H1 (cell line): Measurements from ENCODE around the gene PPP1R1C. TPM values are rescaled to one million over a fixed set of nuclear protein-coding genes. Genes with fewer than 3 reads are reported as not detected.

Experiments used
- CTCF ChIA-PET: fragments of 300-600 bp; sonication (Branson Sonifier 250); formaldehyde crosslinking; loops from one replicate; lab custom pipeline; 2021; ENCODE audit not compliant: partially characterized antibody; lab: Charles Lee
- POLR2A ChIA-PET: fragments of 300-600 bp; sonication (Branson Sonifier 250); formaldehyde crosslinking; loops from one replicate; lab custom pipeline; 2021; ENCODE audit warnings: inconsistent platforms; ENCODE audit not compliant: partially characterized antibody; lab: Charles Lee
- DNase-seq, 2 experiments: peaks; one replicate each; pipeline versions ENCODE4 v3.0.0 to v3.0.0-alpha.2; 2010 to 2022; ENCODE audit warnings: low spot score in 2 of 2, low read depth in 1 of 2, mixed read lengths in 1 of 2
- FAIRE-seq: peaks from 2 replicates; lab custom pipeline; 2011; peaks lifted over from hg19 to GRCh38; lab: Jason Lieb, UNC
- H2AFZ ChIP-seq: 2 replicates; pipeline ENCODE4 v1.8.1; 2012; ENCODE audit warnings: low read length, inconsistent platforms
- H2AK5ac ChIP-seq: 2 replicates; pipeline ENCODE4 v1.6.1; 2013; ENCODE audit warnings: low read depth, low read length
- H2BK120ac ChIP-seq: replicated peaks from 2 replicates; pipeline ENCODE3; 2013; ENCODE audit warnings: low read depth, low read length, inconsistent platforms
- H2BK12ac ChIP-seq: 2 replicates; pipeline ENCODE4 v1.6.1; 2013; ENCODE audit warnings: low read depth, low read length
- H2BK15ac ChIP-seq: 2 replicates; pipeline ENCODE4 v1.6.1; 2013; ENCODE audit warnings: low read length
- H2BK20ac ChIP-seq: 2 replicates; pipeline ENCODE4 v1.6.1; 2013; ENCODE audit warnings: low read length
- H2BK5ac ChIP-seq: 2 replicates; pipeline ENCODE4 v1.6.1; 2013; ENCODE audit warnings: low read depth, low read length
- H3K14ac ChIP-seq: 2 replicates; pipeline ENCODE4 v1.6.1; 2013; ENCODE audit warnings: inconsistent platforms; ENCODE audit not compliant: insufficient read length
- H3K18ac ChIP-seq: 2 replicates; pipeline ENCODE4 v1.6.1; 2013; ENCODE audit warnings: low read length; ENCODE audit errors: extremely low read depth
- H3K23ac ChIP-seq: 2 replicates; pipeline ENCODE4 v1.6.1; 2013; ENCODE audit warnings: inconsistent platforms; ENCODE audit not compliant: insufficient read length
- H3K23me2 ChIP-seq: 2 replicates; pipeline ENCODE4 v1.6.1; 2013; ENCODE audit warnings: low read depth, low read length
- H3K27ac ChIP-seq: 2 replicates; pipeline ENCODE4 v1.6.1; 2011; ENCODE audit warnings: low read depth, low read length, inconsistent platforms
- H3K27me3 ChIP-seq, 4 experiments: replicated peaks in 1 of 4; 1 replicate in 1 of 4; 2 replicates in 3 of 4; pipeline versions ENCODE4 v1.6.1 to v1.8.1; 2011 to 2013; ENCODE audit warnings: low read length in 3 of 4, mild to moderate bottlenecking in 3 of 4, inconsistent platforms in 2 of 4, mixed read lengths in 2 of 4, moderate library complexity in 1 of 4; ENCODE audit not compliant: control insufficient read depth in 3 of 4, insufficient read depth in 3 of 4; ENCODE audit errors: extremely low read depth in 1 of 4
- H3K36me3 ChIP-seq, 4 experiments: 2 replicates each; pipeline versions ENCODE4 v1.6.1 to v1.8.1; 2011 to 2013; ENCODE audit warnings: mild to moderate bottlenecking in 4 of 4, low read length in 3 of 4, moderate library complexity in 2 of 4, control low read depth in 1 of 4, inconsistent platforms in 1 of 4; ENCODE audit not compliant: insufficient read depth in 4 of 4, control insufficient read depth in 2 of 4
- H3K4ac ChIP-seq: replicated peaks from 2 replicates; pipeline ENCODE3; 2013; ENCODE audit warnings: low read length, low read depth, mixed read lengths, inconsistent platforms; ENCODE audit not compliant: insufficient read length
- H3K4me1 ChIP-seq, 4 experiments: replicated peaks in 1 of 4; 1 replicate in 1 of 4; 2 replicates in 3 of 4; pipeline versions ENCODE4 v1.6.1 to v1.8.1; 2011 to 2013; ENCODE audit warnings: low read length in 3 of 4, inconsistent platforms in 2 of 4, mixed read lengths in 1 of 4; ENCODE audit not compliant: insufficient read depth in 4 of 4, control insufficient read depth in 3 of 4
- H3K4me2 ChIP-seq, 2 experiments: 2 replicates each; pipeline versions ENCODE4 v1.6.1 to v1.8.1; 2011 to 2013; ENCODE audit warnings: low read depth in 2 of 2, low read length in 2 of 2, control low read depth in 1 of 2, inconsistent platforms in 1 of 2, mild to moderate bottlenecking in 1 of 2; ENCODE audit not compliant: insufficient read depth in 1 of 2
- H3K4me3 ChIP-seq, 4 experiments: fragments of 200-600, 300-600 bp in 1 of 4; sonication (generic), shearing (Covaris generic), sonication (Bioruptor Twin) in 1 of 4; 2 replicates each; pipeline versions ENCODE4 v1.5.1 to v1.8.1; 2011 to 2016; ENCODE audit warnings: low read length in 4 of 4, low read depth in 3 of 4, control low read depth in 2 of 4, inconsistent platforms in 2 of 4, mild to moderate bottlenecking in 2 of 4, mixed read lengths in 1 of 4, moderate library complexity in 1 of 4; ENCODE audit not compliant: insufficient read depth in 2 of 4; ENCODE audit errors: extremely low read depth in 1 of 4
- H3K56ac ChIP-seq: replicated peaks from 2 replicates; pipeline ENCODE3; 2013; ENCODE audit warnings: low read depth, mild to moderate bottlenecking, mixed read lengths, low read length, inconsistent platforms; ENCODE audit not compliant: insufficient read length
- H3K79me1 ChIP-seq: 2 replicates; pipeline ENCODE4 v1.6.1; 2013; ENCODE audit warnings: low read depth, low read length, control low read depth
- H3K79me2 ChIP-seq, 2 experiments: 2 replicates each; pipeline versions ENCODE4 v1.6.1 to v1.8.1; 2012 to 2013; ENCODE audit warnings: low read length in 2 of 2, mild to moderate bottlenecking in 2 of 2, inconsistent platforms in 1 of 2; ENCODE audit not compliant: insufficient read depth in 2 of 2, control insufficient read depth in 1 of 2
- H3K9ac ChIP-seq, 4 experiments: replicated peaks in 1 of 4; 1 replicate in 1 of 4; 2 replicates in 3 of 4; pipeline versions ENCODE4 v1.6.1 to v1.8.1; 2011 to 2013; ENCODE audit warnings: low read depth in 3 of 4, low read length in 3 of 4, control low read depth in 2 of 4, mild to moderate bottlenecking in 2 of 4, moderate library complexity in 2 of 4, inconsistent platforms in 1 of 4; ENCODE audit errors: extremely low read depth in 1 of 4
- H3K9me3 ChIP-seq, 2 experiments: 2 replicates each; pipeline versions ENCODE4 v1.6.1 to v1.8.1; 2012 to 2013; ENCODE audit warnings: mild to moderate bottlenecking in 2 of 2, moderate library complexity in 2 of 2, control low read depth in 1 of 2, inconsistent platforms in 1 of 2, low read depth in 1 of 2, low read length in 1 of 2, mixed read lengths in 1 of 2; ENCODE audit not compliant: insufficient read depth in 2 of 2
- H4K20me1 ChIP-seq, 2 experiments: replicated peaks in 1 of 2; 2 replicates each; pipeline versions ENCODE3 to v1.8.1; 2011 to 2013; ENCODE audit warnings: inconsistent platforms in 2 of 2, low read length in 2 of 2, mild to moderate bottlenecking in 1 of 2; ENCODE audit not compliant: insufficient read depth in 2 of 2, control insufficient read depth in 1 of 2
- H4K5ac ChIP-seq: 2 replicates; pipeline ENCODE4 v1.6.1; 2013; ENCODE audit warnings: low read length, low read depth, mixed read lengths, inconsistent platforms; ENCODE audit not compliant: insufficient read length
- H4K8ac ChIP-seq: 2 replicates; pipeline ENCODE4 v1.8.0; 2013; ENCODE audit warnings: mild to moderate bottlenecking, moderate library complexity, low read length, inconsistent platforms; ENCODE audit not compliant: insufficient read depth; ENCODE audit errors: extremely low read depth
- H4K91ac ChIP-seq: replicated peaks from 2 replicates; pipeline ENCODE3; 2013; ENCODE audit warnings: low read length, mixed read lengths, inconsistent platforms; ENCODE audit not compliant: insufficient read length
- CEBPB ChIP-seq: IDR thresholded peaks from 2 replicates; pipeline ENCODE4 v1.6.1; 2012; ENCODE audit warnings: low read depth, low read length
- CHD2 ChIP-seq: IDR thresholded peaks from 2 replicates; pipeline ENCODE4 v1.6.1; 2012; ENCODE audit warnings: low read length, improper control_type of control experiment
- CTCF ChIP-seq, 3 experiments: IDR thresholded peaks; 1 replicate in 2 of 3; 2 replicates in 1 of 3; pipeline versions ENCODE4 v1.5.1 to v1.6.1; 2011; ENCODE audit warnings: low read length in 3 of 3, mild to moderate bottlenecking in 3 of 3, inconsistent platforms in 2 of 3, low read depth in 1 of 3, moderate library complexity in 1 of 3; ENCODE audit not compliant: insufficient read depth in 1 of 3; ENCODE audit errors: control extremely low read depth in 1 of 3
- RBBP5 ChIP-seq: IDR thresholded peaks from 2 replicates; pipeline ENCODE4 v1.7.1; 2012; ENCODE audit warnings: low read depth, mild to moderate bottlenecking, inconsistent platforms, low read length, moderate library complexity, borderline replicate concordance
- RFX5 ChIP-seq: IDR thresholded peaks from 2 replicates; pipeline ENCODE4 v1.6.1; 2011; ENCODE audit warnings: low read depth, low read length, improper control_type of control experiment, borderline replicate concordance
- SIRT6 ChIP-seq: IDR thresholded peaks from one replicate; pipeline ENCODE4 v1.7.1; 2012; ENCODE audit warnings: low read length, inconsistent platforms
- SP1 ChIP-seq: IDR thresholded peaks from 2 replicates; pipeline ENCODE4 v1.6.1; 2011; ENCODE audit warnings: low read depth, low read length
- whole genome bisulfite sequencing, 2 experiments: shearing (Covaris generic) in 1 of 2; methylation state at CpG; one replicate each; pipeline versions ENCODE4 v1.1.6 to v1.1.7; 2013 to 2015; ENCODE audit warnings: low lambda C conversion rate in 2 of 2, mixed read lengths in 2 of 2, inconsistent platforms in 1 of 2, low coverage in 1 of 2, missing lambda C conversion rate in 1 of 2; ENCODE audit not compliant: insufficient replicate concordance in 2 of 2, insufficient coverage in 1 of 2, insufficient read length in 1 of 2; ENCODE audit errors: extremely low coverage in 1 of 2, missing lambda C conversion rate in 1 of 2; 5-methylcytosine and 5-hydroxymethylcytosine counted together
- polyA plus RNA-seq, 7 experiments: library from polyadenylated mRNA; depleted of rRNA in 3 of 7; stranded (reverse) in 5 of 7; unstranded in 2 of 7; fragments of >200 nt in 5 of 7; fragments of 200-250 nt in 2 of 7; gene quantifications; 1 replicate in 5 of 7; 2 replicates in 1 of 7; 4 replicates in 1 of 7; pipeline versions ENCODE4 v1.2.1 to v1.2.3, GENCODE V29; 2011 to 2013; ENCODE audit warnings: missing spikeins in 2 of 7, mixed read lengths in 2 of 7
- total RNA-seq: library from RNA; stranded (reverse); fragmentation: NEBNext Ultra II Directional; extraction: Animal tissue kit (Norgen Biotek cat#: 25700); gene quantifications from 2 replicates; pipeline ENCODE4 v1.2.1, GENCODE V29; 2021
- TF ChIP-seq, protein P1 (sequence below): IDR thresholded peaks from 2 replicates; pipeline ENCODE4 v1.6.1; 2011; ENCODE audit warnings: low read length, improper control_type of control experiment
- TF ChIP-seq, protein P2 (sequence below): IDR thresholded peaks from 2 replicates; pipeline ENCODE4 v1.6.1; 2011; ENCODE audit warnings: low read depth, mild to moderate bottlenecking, low read length; ENCODE audit not compliant: insufficient read depth
- TF ChIP-seq, protein P3 (sequence below): IDR thresholded peaks from 2 replicates; pipeline ENCODE4 v1.6.1; 2012; ENCODE audit warnings: inconsistent platforms

PPP1R1C gene
- total and polyA plus RNA-seq, 2 of the 8 experiments (the other 6 are each of a cell fraction or from before 2014, with no cell fraction given): 1.3 to 5.3 TPM

DNA sequence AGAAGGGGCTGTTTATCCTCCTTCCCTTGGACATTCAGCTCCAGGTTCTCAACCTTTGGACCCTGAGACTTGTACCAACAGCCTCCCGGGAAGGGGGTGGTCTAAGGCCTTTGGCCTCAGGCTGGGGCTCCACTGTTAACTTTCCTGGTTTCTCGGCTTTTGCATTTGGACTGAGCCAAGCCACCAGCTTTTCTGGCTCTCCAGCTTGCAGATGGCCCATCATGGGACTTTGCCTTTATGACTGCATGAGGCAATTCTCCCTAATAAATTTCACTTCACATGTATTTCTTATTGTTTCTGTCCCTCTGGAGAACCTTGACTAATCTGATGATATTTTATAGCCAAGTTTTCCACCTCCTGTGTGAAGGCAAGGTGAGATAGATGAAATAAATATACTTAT lies 180.8 kb downstream of the PPP1R1C start:
- Histone ChIP-seq H3K4me1 (no peaks in the 10 kb centered on the region), H2AK5ac (no peak overlapping the region), H4K8ac (no peak overlapping the region), H3K14ac (no peak overlapping the region), H3K4me2 (no peak overlapping the region), H3K9ac (no peak overlapping the region)
- TF ChIP-seq SIRT6: no peak
- TF ChIP-seq, protein P1, sequence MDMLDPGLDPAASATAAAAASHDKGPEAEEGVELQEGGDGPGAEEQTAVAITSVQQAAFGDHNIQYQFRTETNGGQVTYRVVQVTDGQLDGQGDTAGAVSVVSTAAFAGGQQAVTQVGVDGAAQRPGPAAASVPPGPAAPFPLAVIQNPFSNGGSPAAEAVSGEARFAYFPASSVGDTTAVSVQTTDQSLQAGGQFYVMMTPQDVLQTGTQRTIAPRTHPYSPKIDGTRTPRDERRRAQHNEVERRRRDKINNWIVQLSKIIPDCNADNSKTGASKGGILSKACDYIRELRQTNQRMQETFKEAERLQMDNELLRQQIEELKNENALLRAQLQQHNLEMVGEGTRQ: no peak
- no peak for TF ChIP-seq SP1
- TF ChIP-seq, protein P2, sequence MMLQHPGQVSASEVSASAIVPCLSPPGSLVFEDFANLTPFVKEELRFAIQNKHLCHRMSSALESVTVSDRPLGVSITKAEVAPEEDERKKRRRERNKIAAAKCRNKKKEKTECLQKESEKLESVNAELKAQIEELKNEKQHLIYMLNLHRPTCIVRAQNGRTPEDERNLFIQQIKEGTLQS: no peak
- no peak for TF ChIP-seq RFX5
- no peak for TF ChIP-seq CTCF (IDR thresholded peaks at IDR 0.05; ENCODE audit: control extremely low read depth in 1 of 3, insufficient read depth in 1 of 3, low read depth in 1 of 3, low read length in 3 of 3)
- TF ChIP-seq, protein P3, sequence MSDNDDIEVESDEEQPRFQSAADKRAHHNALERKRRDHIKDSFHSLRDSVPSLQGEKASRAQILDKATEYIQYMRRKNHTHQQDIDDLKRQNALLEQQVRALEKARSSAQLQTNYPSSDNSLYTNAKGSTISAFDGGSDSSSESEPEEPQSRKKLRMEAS: no peak
- no peak for TF ChIP-seq CHD2
- TF ChIP-seq CEBPB: no peak
- no peak for TF ChIP-seq RBBP5
- TF ChIP-seq, all 59 proteins: peak for 0
- Histone ChIP-seq H4K91ac (no peak overlapping the region), H3K23me2 (no peaks in the 10 kb centered on the region), H3K27me3 (no peaks in the 10 kb centered on the region), H3K56ac (no peak overlapping the region), H4K20me1 (no peaks in the 10 kb centered on the region), H2BK20ac (no peak overlapping the region), H3K9me3 (no peaks in the 10 kb centered on the region), H3K79me1 (no peaks in the 10 kb centered on the region), H4K5ac (no peak overlapping the region), H3K27ac (no peak overlapping the region), H3K36me3 (no peaks in the 10 kb centered on the region), H3K18ac (no peak overlapping the region), H3K79me2 (no peaks in the 10 kb centered on the region), H2AFZ (no peak overlapping the region), H3K4me3 (no peak overlapping the region), H2BK5ac (no peak overlapping the region), H3K23ac (no peak overlapping the region), H2BK12ac (no peak overlapping the region), H2BK120ac (no peak overlapping the region), H2BK15ac (no peak overlapping the region), H3K4ac (no peak overlapping the region)
- FAIRE-seq (no peak), DNase-seq (no peak)
- ChIA-PET POLR2A (no interaction called here), CTCF (interaction anchor here (0.7 to 1.8 kb wide), 4 partner anchors 244 to 500 kb away, joined by 3 to 5 read pairs (median 4); no protein-coding TSS in a partner anchor)
- 93% methylated on average over 2 of the region's 2 CpGs; no CpG with 5 or more reads in 1 of the 2 experiments for WGBS, 2 experiments
